HFF-Myc (cell line): ENCODE measurements around the gene F2R.

ENCODE experiments used
- DNase-seq: peaks from one replicate; pipeline ENCODE4 v3.0.0-alpha.2; 2011; ENCODE audit warnings: low read depth; ENCODE audit errors: extremely low read depth
- H3K4me3 ChIP-seq: replicated peaks from 2 replicates; pipeline ENCODE4 v1.5.1; 2011; ENCODE audit warnings: low read depth, mild to moderate bottlenecking, control low read depth, low read length
- TF ChIP-seq, protein P1 (sequence below): IDR thresholded peaks from 2 replicates; pipeline ENCODE4 v1.5.1; 2012; ENCODE audit warnings: mild to moderate bottlenecking, low read depth, low read length, control low read depth; ENCODE audit errors: missing control alignments

The F2R gene

GRCh38 chr5:76694317-76694716, 21.6 kb upstream of the F2R start:
- TF ChIP-seq, protein P1, sequence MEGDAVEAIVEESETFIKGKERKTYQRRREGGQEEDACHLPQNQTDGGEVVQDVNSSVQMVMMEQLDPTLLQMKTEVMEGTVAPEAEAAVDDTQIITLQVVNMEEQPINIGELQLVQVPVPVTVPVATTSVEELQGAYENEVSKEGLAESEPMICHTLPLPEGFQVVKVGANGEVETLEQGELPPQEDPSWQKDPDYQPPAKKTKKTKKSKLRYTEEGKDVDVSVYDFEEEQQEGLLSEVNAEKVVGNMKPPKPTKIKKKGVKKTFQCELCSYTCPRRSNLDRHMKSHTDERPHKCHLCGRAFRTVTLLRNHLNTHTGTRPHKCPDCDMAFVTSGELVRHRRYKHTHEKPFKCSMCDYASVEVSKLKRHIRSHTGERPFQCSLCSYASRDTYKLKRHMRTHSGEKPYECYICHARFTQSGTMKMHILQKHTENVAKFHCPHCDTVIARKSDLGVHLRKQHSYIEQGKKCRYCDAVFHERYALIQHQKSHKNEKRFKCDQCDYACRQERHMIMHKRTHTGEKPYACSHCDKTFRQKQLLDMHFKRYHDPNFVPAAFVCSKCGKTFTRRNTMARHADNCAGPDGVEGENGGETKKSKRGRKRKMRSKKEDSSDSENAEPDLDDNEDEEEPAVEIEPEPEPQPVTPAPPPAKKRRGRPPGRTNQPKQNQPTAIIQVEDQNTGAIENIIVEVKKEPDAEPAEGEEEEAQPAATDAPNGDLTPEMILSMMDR = no peak
- no peak for DNase-seq
- H3K4me3 ChIP-seq = no peak overlapping the region

- TF ChIP-seq, protein P1 = no peak
- DNase-seq = no peak
- H3K4me3 ChIP-seq = no peak overlapping the region
Observed at GRCh38 chr5:76695346-76695745, 20.6 kb upstream of the F2R start.

DNA sequence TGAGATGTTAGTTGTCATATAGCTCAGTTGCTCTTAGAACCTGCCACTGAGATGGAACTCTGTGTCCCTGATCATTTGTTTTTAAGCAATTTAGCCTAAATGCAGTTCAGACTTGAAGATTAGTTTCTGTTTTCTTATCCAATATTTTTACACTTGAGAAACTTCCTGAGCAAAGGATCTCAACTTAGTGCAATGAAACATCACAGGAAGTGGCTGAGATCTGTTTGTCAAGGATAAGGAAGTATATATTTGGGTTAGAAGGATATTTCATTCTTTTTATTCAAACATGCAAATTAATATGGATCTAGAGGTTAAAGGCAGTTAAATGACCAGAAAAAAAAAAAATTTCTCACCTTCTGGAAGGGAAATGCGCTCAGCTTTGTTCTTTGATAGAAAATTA, 19.7 kb upstream of the F2R start:
- TF ChIP-seq, protein P1 = no peak
- no peak for DNase-seq
- no peak overlapping the region for H3K4me3 ChIP-seq

DNA sequence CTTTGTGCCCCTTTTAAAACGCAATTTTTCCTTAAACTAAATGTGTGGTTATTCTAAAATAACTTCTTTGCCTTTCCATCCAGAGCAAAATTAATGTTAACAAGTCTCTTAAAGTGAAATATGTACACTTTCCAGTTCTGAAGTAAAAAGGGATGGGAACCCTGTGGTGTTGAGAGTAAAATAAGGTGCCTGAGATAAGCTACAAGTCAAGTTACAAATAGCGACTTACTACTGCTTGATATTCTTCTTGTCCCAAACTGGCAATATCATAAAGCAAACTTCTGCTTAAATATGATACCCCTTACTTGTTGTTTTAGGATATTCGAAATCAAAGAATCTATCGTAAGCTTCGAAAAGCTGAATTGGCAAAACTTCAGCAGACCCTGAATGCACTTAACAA, 18.3 kb upstream of the F2R start:
- DNase-seq = no peak
- TF ChIP-seq, protein P1 = no peak
- no peak overlapping the region for H3K4me3 ChIP-seq

DNA sequence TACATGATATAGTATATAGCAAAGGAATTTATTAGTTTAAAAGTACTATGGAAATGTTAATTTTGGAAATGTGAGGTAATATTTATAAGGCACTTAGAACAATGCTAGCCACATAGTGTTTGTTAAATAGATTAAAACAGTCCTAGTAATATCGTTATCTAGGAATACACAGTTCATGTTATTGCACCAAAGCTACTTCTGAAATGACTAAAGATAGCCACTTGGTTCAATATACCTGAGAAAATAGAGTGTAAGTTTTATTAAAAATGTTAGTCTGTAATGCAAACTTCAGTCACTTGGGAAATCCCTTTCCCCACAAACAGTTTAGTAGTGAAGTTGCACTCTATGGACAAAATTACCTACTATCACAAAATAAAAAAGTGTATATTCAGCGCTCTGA, 15.4 kb upstream of the F2R start:
- TF ChIP-seq, protein P1 = no peak
- DNase-seq = no peak
- H3K4me3 ChIP-seq = no peak overlapping the region

GRCh38 chr5:76701298-76701697, 14.6 kb upstream of the F2R start:
- no peak for DNase-seq
- TF ChIP-seq, protein P1 = no peak

GRCh38 chr5:76703707-76704106, 12.2 kb upstream of the F2R start:
- TF ChIP-seq, protein P1 = no peak
- H3K4me3 ChIP-seq = no peak overlapping the region
- DNase-seq = no peak

More at GRCh38 chr5:76701298-76701697, 14.6 kb upstream of the F2R start:
- no peak overlapping the region for H3K4me3 ChIP-seq
